ENCODE results near the gene MAP3K14. TPM values are rescaled to one million over a fixed set of nuclear protein-coding genes. Genes with fewer than 3 reads are reported as not detected.

MAP3K14 gene
- total and polyA plus RNA-seq, 10 of the 15 experiments (the other 5 are each of a cell fraction or from before 2014, with no cell fraction given), result 2.1 to 33.3 (median 19.7) TPM

- in situ Hi-C loops (cut with MboI) (no loop called here), intact Hi-C loops (cut with micrococcal nuclease; ENCODE audit: unreplicated experiment) (loop anchor here (1.0 kb wide), 1 partner anchor 16 kb away; no protein-coding TSS in a partner anchor)
- no peaks in the 10 kb centered on the region for H3K9me3 ChIP-seq (replicated peaks; ENCODE audit: control insufficient read depth, insufficient read depth, low read length)
- FAIRE-seq (peak; percentile 89), ATAC-seq (peak; percentile 85), DNase-seq (ENCODE audit: low read depth, low spot score) (no peak)
- WGBS (ENCODE audit: insufficient coverage, insufficient replicate concordance, low lambda C conversion rate, missing lambda C conversion rate), result 66% methylated on average over 20 of the region's 20 CpGs
- SMC1A ChIA-PET (ENCODE audit: uncharacterized antibody, unreplicated experiment), result interaction anchor here (0.6 to 11.4 kb wide), 13 partner anchors 11 to 145 kb away, joined by 3 to 201 read pairs (median 4); partner anchors contain the start of genes ACBD4 and MAP3K14
- H2AFZ ChIP-seq (ENCODE audit: control insufficient read depth, low read depth, low read length), result no peak overlapping the region
- peaks cover 2% of the 10 kb centered on the region for H3K4me1 ChIP-seq (ENCODE audit: control insufficient read depth, insufficient read depth, low read length)
- no peaks in the 10 kb centered on the region; the same call in 1 of the 2 replicates for H4K20me1 ChIP-seq (ENCODE audit: control insufficient read depth, insufficient read depth)
- no peak overlapping the region for H3K4me3 ChIP-seq
- CTCF ChIA-PET, result interaction anchor here (0.6 to 12.8 kb wide), 34 partner anchors 8 to 616 kb away, joined by 3 to 429 read pairs (median 5); partner anchors contain the start of genes ACBD4 and FMNL1
- peaks cover 6% of the 10 kb centered on the region for H3K79me2 ChIP-seq (ENCODE audit: control insufficient read depth, insufficient read depth, low read length)
- RAD21 ChIA-PET (ENCODE audit: unreplicated experiment), result interaction anchor here (1.0 to 10.1 kb wide), 10 partner anchors 8 to 153 kb away, joined by 3 to 225 read pairs (median 4); partner anchors contain the start of genes ACBD4, FMNL1 and HEXIM2
- POLR2A ChIA-PET, result interaction anchor here (1.4 to 3.0 kb wide), 2 partner anchors 10 to 16 kb away, joined by 6 to 18 read pairs; no protein-coding TSS in a partner anchor
- no TSS peak for BruUV-seq (replicated peaks)
- H3K27ac ChIP-seq (ENCODE audit: control insufficient read depth, insufficient read depth), result no peak overlapping the region
- H3K9ac ChIP-seq (ENCODE audit: control insufficient read depth, insufficient read depth, low read length), result no peak overlapping the region
- no peak overlapping the region for H3K4me2 ChIP-seq (ENCODE audit: control insufficient read depth, insufficient read depth)
- H3K36me3 ChIP-seq (ENCODE audit: control insufficient read depth in 2 of 2, insufficient read depth in 2 of 2, low read length in 1 of 2), result peaks cover 39 to 44% of the 10 kb centered on the region in 2 experiments
- no peaks in the 10 kb centered on the region for H3K27me3 ChIP-seq (replicated peaks in 1 of 2; ENCODE audit: control insufficient read depth in 2 of 2, insufficient read depth in 2 of 2, low read length in 1 of 2)
- TF ChIP-seq SRF (IDR thresholded peaks at IDR 0.05; ENCODE audit: low read depth in 2 of 2, low read length in 2 of 2) (no peak), RFX5 (IDR thresholded peaks at IDR 0.05; ENCODE audit: low read depth, low read length) (no peak), RAD21 (IDR thresholded peaks at IDR 0.05; ENCODE audit: insufficient read depth, low read depth, low read length) (peak; percentile 69), NBN (IDR thresholded peaks at IDR 0.05) (0 out of 2 replicates have a peak, but pooled peaks have one; percentile 43), FOS (IDR thresholded peaks at IDR 0.05; ENCODE audit: borderline replicate concordance, extremely low read depth, insufficient read length) (no peak), POLR2AphosphoS5 (IDR thresholded peaks at IDR 0.05; ENCODE audit: low read length) (peak; percentile 34; the same call in 1 of the 2 replicates), SP1 (IDR thresholded peaks at IDR 0.05; ENCODE audit: low read depth, low read length) (no peak), POLR2A (IDR thresholded peaks at IDR 0.05; ENCODE audit: low read depth, low read length) (no peak), ASH2L (IDR thresholded peaks at IDR 0.05; ENCODE audit: borderline replicate concordance, low read depth) (no peak), SKIL (IDR thresholded peaks at IDR 0.05; ENCODE audit: low read depth, poor library complexity, severe bottlenecking) (no peak), CBX3 (IDR thresholded peaks at IDR 0.05; ENCODE audit: borderline replicate concordance, low read depth) (no peak), ZZZ3 (IDR thresholded peaks at IDR 0.05; ENCODE audit: control insufficient read depth, insufficient read length, low read depth) (no peak), SREBF2 (IDR thresholded peaks at IDR 0.05; ENCODE audit: low read length) (no peak), ZNF274 (IDR thresholded peaks at IDR 0.05; ENCODE audit: insufficient read depth, insufficient read length) (no peak), STAT1 (conservative IDR thresholded peaks at IDR 0.05) (no peak), ZBED1 (IDR thresholded peaks at IDR 0.05; ENCODE audit: borderline replicate concordance) (no peak), BCL3 (IDR thresholded peaks at IDR 0.05; ENCODE audit: borderline replicate concordance, insufficient read depth, low read depth, low read length, poor library complexity, severe bottlenecking) (no peak), SMC3 (IDR thresholded peaks at IDR 0.05; ENCODE audit: borderline replicate concordance, low read length) (peak; percentile 92), RB1 (IDR thresholded peaks at IDR 0.05; ENCODE audit: borderline replicate concordance) (peak; percentile 57; the same call in 1 of the 2 replicates)
Measured at GRCh38 chr17:45235416-45236281, 81.2 kb downstream of the MAP3K14 start.

All from GM12878 (cell line).